Forelimb muscle (tissue), 1 donor: ENCODE results near the gene ARHGEF7. TPM values are rescaled to one million over a fixed set of nuclear protein-coding genes. Genes with fewer than 3 reads are reported as not detected.

Experiments used
- DNase-seq: peaks from one replicate; pipeline ENCODE4 v3.0.0-alpha.2; 2013; ENCODE audit warnings: low read depth
- polyA plus RNA-seq: library from polyadenylated mRNA; unstranded; fragments of 120-200 nt; gene quantifications from one replicate; pipeline ENCODE4 v1.2.1, GENCODE V29; 2013; ENCODE audit not compliant: insufficient read length

The ARHGEF7 gene
- polyA plus RNA-seq, 1 donor = 75.6 TPM

DNA sequence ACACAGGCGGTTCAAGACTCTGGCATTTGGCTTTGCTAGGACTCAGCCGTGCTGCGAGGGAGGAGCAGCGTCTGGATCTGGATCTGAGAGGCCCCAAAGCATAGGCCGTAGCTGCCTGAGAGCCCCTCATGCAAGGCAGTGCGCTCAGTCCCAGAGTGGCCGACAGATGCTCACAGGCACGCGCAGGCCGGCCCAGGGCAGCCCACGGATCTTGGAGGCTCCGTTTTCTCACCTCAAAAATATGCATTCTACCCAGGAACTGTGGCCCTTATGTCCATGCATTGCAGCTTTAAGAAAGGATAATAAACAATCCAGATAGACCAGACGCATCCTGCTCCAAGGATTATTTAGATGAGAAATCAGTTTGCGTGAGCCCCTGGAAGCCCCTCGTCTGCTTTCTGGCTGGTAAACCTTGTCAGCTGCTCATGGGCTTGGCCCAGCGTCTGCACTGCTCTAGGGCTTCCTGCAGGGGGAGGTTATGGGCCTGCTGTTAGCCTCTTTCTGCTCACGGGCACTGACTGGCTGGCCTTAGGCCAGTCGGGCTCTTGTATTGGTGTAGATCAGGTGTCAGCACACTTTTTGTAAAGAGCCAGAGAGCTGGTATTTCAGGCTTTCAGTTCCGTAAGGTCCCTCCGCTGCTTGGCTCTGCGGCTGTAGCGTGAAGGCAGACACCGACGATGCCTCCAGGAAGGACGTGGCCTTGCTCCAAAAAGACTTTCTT, 229.5 kb downstream of the ARHGEF7 start:
- peak; percentile 8 for DNase-seq

DNA sequence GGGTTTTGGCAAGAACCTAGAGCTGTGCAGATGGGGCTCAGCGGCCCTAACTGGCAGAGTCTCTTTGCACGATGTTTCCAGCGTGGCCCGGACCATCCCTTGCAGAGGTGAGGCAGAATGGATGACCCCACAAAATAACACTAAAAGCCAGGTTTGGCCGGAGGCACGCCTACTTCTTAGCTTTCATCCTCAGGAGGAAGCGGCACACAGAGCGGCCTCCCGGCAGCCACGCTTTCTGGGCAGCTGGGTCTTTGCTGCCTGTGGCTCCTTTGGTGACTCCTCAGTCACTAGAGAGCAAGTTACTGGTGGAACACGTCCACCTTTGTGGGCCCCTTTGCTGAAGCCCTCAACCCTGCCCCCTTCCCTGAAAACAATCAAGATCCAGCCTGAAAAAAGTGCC, 230.6 kb downstream of the ARHGEF7 start:
- DNase-seq = no peak

DNA sequence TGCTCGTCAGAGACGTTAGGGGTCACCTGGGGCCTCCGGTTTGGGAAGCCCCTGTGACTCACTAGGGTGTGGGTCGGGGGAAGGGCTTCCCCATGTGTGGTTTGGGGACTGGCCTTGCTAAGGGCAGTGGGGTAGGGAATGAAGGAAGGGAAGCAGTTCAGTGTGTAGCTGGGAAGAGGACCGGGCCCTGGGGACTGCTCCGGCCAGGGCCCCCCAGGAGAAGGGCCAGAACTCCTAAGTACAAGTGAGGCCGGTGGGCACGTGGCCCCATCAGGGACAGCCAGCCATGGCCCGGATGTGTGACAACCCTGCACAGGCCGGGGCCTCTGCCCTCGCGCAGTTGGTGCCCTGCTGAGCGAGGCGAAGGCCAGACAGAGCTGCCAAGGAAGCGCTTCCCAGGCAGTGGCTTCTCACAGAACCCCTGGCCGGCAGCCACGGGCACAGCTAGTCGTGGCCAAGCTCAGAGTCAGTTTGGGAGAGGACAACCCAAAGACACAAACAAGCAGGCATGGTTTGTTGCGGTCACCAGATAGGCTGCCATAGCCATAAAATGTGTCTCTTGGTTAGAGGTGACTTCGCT, 231.1 kb downstream of the ARHGEF7 start:
- no peak for DNase-seq

DNA sequence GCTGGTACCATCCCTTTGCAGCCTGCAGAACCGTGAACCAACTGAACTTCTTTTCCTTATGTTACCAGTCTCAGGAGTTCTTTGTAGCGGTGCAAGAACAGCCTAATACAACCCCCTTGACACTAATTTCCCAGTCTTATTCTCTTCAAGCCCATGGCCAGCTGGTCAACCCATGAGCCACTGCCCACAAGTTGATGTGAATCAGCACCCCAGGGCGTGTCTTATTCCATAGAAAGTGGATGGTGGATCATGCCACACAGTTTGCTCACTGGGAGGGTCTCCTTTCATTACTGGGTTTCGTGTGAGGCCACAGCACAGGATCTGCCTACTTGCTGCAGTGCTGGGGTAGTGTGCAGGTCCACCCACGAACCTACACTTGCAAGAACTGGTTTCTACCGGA, 232.3 kb downstream of the ARHGEF7 start:
- no peak for DNase-seq

- no peak for DNase-seq
Observed at GRCh38 chr13:111353508-111353907, 238.4 kb downstream of the ARHGEF7 start.

DNA sequence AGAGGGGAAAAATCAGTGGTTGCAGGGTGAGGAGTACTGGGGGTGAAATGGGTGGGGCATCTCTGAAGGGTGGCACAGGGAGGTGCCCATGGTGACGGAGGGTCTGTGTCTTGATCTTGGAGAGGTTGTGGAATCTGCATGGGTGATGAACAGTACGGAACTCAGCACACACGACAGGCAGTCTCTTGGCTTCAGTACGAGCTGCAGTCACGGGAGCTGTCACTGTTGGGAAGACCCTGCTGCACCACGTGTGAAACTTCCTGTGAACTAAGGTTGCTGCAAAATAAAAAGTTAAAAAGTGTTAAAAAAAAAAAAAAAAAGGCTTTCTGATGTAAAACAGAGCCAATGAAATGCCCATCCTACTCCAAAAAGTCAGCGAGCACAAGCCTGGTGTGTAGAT, 239.7 kb downstream of the ARHGEF7 start:
- no peak for DNase-seq

Other genes starting within 250 kb of the ARHGEF7 start
- 266 TPM for gene ANKRD10, start 200.2 kb upstream of the ARHGEF7 start, polyA plus RNA-seq
- gene TEX29, start 205.3 kb downstream of the ARHGEF7 start, polyA plus RNA-seq = 0.30 TPM